ENCODE results near the gene RNF40.

RNF40 gene

GRCh38 chr16:30764816-30765465 lies 2.8 kb downstream of the RNF40 start:
- DNase-seq: no peak

GRCh38 chr16:30766206-30766932 lies 4.2 kb downstream of the RNF40 start:
- no peak for DNase-seq

- no peak for DNase-seq
Measured at GRCh38 chr16:30766933-30767284, 4.8 kb downstream of the RNF40 start.

GRCh38 chr16:30767767-30768465 lies 5.8 kb downstream of the RNF40 start:
- DNase-seq: no peak

GRCh38 chr16:30768583-30769181 lies 6.6 kb downstream of the RNF40 start:
- no peak for DNase-seq

GRCh38 chr16:30769379-30770089 lies 7.4 kb downstream of the RNF40 start:
- DNase-seq: no peak

GRCh38 chr16:30771726-30772125 lies 9.6 kb downstream of the RNF40 start:
- DNase-seq: no peak

GRCh38 chr16:30773826-30774225 lies 11.7 kb downstream of the RNF40 start:
- no peak for DNase-seq

GRCh38 chr16:30774367-30775130 lies 12.4 kb downstream of the RNF40 start:
- no peak for DNase-seq

- no peak for DNase-seq
Measured at GRCh38 chr16:30775131-30775391, 12.9 kb downstream of the RNF40 start.

- no peak for DNase-seq
Measured at GRCh38 chr16:30775392-30776188, 13.5 kb downstream of the RNF40 start.

- DNase-seq: no peak
Measured at GRCh38 chr16:30777591-30778297, 15.6 kb downstream of the RNF40 start.

GRCh38 chr16:30778549-30779244 lies 16.6 kb downstream of the RNF40 start:
- DNase-seq: no peak

GRCh38 chr16:30779596-30779995 lies 17.5 kb downstream of the RNF40 start:
- DNase-seq: no peak

GRCh38 chr16:30780021-30780420 lies 17.9 kb downstream of the RNF40 start:
- no peak for DNase-seq

- DNase-seq: no peak
Measured at GRCh38 chr16:30780549-30780948, 18.4 kb downstream of the RNF40 start.

GRCh38 chr16:30782486-30783279 lies 20.6 kb downstream of the RNF40 start:
- DNase-seq: no peak

GRCh38 chr16:30783280-30784109 lies 21.4 kb downstream of the RNF40 start:
- no peak for DNase-seq

- no peak for DNase-seq
Measured at GRCh38 chr16:30784215-30784614, 22.1 kb downstream of the RNF40 start.
